HUES48 (cell line): Measurements from ENCODE around the gene CAB39L.

Source experiments
- H3K27ac ChIP-seq: one replicate; pipeline ENCODE4 v1.7.0; 2013; ENCODE audit warnings: low read depth, low read length, inconsistent platforms
- H3K27me3 ChIP-seq: 2 replicates; pipeline ENCODE4 v1.6.1; 2013; ENCODE audit warnings: mild to moderate bottlenecking, low read length; ENCODE audit not compliant: control insufficient read depth, insufficient read depth
- H3K36me3 ChIP-seq: 2 replicates; pipeline ENCODE4 v1.6.1; 2013; ENCODE audit warnings: low read length; ENCODE audit not compliant: control insufficient read depth, insufficient read depth
- H3K4me1 ChIP-seq: 2 replicates; pipeline ENCODE4 v1.6.1; 2013; ENCODE audit warnings: mild to moderate bottlenecking, low read length; ENCODE audit not compliant: control insufficient read depth, insufficient read depth
- H3K4me3 ChIP-seq: 2 replicates; pipeline ENCODE4 v1.5.1; 2013; ENCODE audit warnings: mild to moderate bottlenecking, low read depth, low read length
- H3K9ac ChIP-seq: 2 replicates; pipeline ENCODE4 v1.6.1; 2013; ENCODE audit warnings: mild to moderate bottlenecking, low read depth, low read length, moderate library complexity
- H3K9me3 ChIP-seq: 2 replicates; pipeline ENCODE4 v1.6.1; 2013; ENCODE audit warnings: low read length; ENCODE audit not compliant: control insufficient read depth, insufficient read depth

Gene CAB39L

DNA sequence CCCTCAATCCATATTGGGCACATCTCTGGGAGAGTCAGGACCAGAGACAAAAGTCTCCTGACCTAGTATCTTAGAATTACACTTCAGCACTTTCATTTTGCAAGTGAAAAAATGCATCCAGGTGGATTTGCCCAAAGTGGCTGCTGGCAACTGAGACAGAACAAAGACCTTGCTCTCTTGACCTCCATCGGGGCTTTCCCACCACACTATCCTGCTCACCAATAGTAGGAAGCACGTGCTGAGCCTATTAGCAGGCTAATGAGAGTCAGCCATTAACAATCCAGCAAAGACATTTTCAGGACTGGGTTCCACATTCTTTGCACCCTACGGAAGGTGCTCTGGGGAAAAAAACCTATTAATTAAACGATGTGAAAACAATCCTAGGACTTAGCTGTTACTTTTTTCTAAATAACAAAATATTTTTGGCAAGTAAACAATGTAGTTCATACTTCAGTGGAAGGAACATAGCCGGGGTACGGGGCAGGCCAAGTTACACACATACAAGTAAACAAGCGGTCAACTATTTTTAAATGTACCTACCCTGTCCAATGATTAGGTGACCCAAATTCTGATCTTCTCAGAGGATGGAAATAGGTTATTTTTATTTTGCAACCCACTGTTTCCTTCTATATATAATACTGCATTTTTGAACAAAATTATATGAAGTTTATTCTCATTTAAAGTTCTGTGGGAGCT lies 117.5 kb downstream of the CAB39L start:
- no peaks in the 10 kb centered on the region for H3K4me1 ChIP-seq
- no peaks in the 10 kb centered on the region for H3K36me3 ChIP-seq
- no peak overlapping the region for H3K9ac ChIP-seq
- no peaks in the 10 kb centered on the region for H3K27me3 ChIP-seq
- H3K4me3 ChIP-seq: no peak overlapping the region
- H3K27ac ChIP-seq: no peak overlapping the region
- H3K9me3 ChIP-seq: no peaks in the 10 kb centered on the region

DNA sequence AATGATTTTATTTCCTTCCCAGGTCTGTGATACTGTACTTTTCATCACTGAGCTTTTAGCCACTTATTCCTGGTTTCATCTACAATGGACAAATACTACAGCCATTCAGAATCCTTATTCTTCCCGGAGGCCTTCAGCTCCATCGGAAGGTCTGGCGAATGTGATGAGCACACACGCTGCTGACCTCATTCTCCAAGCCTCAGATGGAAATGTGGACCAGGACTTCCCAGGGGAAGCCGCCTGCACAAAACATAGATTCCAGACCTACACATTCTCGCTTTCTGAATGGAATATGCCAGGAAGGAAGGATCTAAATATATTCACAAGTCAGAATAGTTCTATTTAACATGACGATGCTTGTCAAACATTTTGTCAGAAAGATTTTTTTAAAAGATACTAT lies 120.5 kb downstream of the CAB39L start:
- H3K4me3 ChIP-seq: no peak overlapping the region
- no peak overlapping the region for H3K27ac ChIP-seq
- no peak overlapping the region for H3K9ac ChIP-seq

DNA sequence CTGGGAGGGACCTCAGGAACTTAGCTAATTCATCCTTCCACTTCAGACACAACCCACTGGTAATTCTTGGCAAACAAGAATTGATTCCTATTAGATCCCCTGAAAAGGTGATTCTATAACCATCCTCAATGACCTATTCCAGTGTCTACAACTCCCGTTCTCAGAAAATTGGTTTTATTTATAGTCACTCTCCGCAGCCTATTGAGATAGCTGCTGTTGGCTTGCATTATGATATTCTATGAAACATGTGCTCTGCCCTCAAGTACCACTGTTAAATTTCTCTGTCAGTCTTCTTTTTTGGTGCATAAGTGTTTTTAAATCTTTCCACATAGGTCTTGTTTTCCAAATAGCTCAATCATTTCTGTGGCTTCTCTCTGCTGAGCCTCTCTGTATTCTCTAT lies 121.2 kb downstream of the CAB39L start:
- Histone ChIP-seq H3K9me3 (no peaks in the 10 kb centered on the region), H3K27ac (no peak overlapping the region), H3K27me3 (no peaks in the 10 kb centered on the region), H3K9ac (no peak overlapping the region), H3K36me3 (no peaks in the 10 kb centered on the region), H3K4me3 (no peak overlapping the region), H3K4me1 (no peaks in the 10 kb centered on the region)

More for the DNA sequence above, 120.5 kb downstream of the CAB39L start:
- no peaks in the 10 kb centered on the region for H3K36me3 ChIP-seq
- no peaks in the 10 kb centered on the region for H3K4me1 ChIP-seq
- H3K9me3 ChIP-seq: no peaks in the 10 kb centered on the region
- no peaks in the 10 kb centered on the region for H3K27me3 ChIP-seq

DNA sequence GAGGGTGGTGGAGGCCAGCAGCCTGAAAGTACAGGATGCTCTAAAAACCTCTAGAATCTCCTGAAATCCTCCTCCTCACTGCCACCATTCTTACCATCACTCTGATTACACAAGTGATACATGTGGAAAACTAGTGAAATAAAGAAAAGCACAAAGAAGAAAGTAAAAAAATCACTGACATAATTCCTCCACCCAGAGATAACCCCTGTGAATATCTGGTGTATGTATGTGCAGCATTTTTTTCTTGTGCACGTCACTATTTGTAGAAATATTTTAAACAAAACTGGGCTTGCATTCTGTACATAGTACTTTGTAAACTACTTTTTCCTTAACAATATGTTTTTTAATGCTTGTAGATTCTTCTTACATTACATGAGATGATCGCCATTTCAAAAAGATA lies 122.9 kb downstream of the CAB39L start:
- Histone ChIP-seq H3K27ac (no peak overlapping the region), H3K4me3 (no peak overlapping the region), H3K27me3 (no peaks in the 10 kb centered on the region), H3K9ac (no peak overlapping the region), H3K4me1 (no peaks in the 10 kb centered on the region), H3K36me3 (no peaks in the 10 kb centered on the region), H3K9me3 (no peaks in the 10 kb centered on the region)

DNA sequence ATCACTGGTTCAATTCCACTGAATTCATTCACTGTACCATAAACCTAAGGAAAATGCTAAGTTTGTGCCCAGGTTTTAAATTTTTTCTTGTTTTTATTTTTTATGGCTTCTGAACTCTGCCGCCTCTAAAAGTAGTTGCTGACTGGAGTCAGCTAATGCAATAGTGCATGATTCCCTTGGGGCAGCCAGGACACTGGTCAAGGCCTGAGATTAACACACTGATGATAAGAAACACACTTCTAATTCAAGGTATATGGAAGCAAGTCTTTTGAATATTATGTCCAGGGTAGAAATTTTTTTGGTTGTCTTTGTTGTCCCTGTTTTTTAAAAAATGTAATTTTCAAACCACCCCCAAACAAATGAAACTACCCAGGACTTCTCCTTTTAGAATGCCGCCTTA lies 123.9 kb downstream of the CAB39L start:
- H3K27me3 ChIP-seq: no peaks in the 10 kb centered on the region
- no peak overlapping the region for H3K27ac ChIP-seq
- no peak overlapping the region for H3K4me3 ChIP-seq
- H3K9ac ChIP-seq: no peak overlapping the region
- H3K36me3 ChIP-seq: no peaks in the 10 kb centered on the region
- H3K4me1 ChIP-seq: no peaks in the 10 kb centered on the region
- H3K9me3 ChIP-seq: no peaks in the 10 kb centered on the region

DNA sequence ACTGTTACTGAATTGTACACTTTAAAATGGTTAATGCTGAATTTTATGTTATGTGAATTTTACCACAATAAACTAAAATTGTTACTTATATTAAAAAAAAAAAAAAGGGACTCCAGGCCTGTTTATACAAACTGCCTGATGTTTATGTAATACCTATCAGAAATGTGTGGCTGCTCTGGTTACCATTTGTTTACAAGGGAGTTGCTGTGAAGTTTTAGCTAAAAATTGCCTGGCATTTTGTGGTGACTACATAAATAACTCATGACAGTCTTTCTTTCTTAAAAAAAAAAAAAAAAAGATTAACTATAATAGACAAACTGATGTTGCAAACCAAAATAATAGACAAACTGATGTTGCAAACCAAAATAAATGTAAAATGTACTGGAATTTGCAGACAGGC lies 124.3 kb downstream of the CAB39L start:
- Histone ChIP-seq H3K27ac (no peak overlapping the region), H3K36me3 (no peaks in the 10 kb centered on the region), H3K9ac (no peak overlapping the region)

DNA sequence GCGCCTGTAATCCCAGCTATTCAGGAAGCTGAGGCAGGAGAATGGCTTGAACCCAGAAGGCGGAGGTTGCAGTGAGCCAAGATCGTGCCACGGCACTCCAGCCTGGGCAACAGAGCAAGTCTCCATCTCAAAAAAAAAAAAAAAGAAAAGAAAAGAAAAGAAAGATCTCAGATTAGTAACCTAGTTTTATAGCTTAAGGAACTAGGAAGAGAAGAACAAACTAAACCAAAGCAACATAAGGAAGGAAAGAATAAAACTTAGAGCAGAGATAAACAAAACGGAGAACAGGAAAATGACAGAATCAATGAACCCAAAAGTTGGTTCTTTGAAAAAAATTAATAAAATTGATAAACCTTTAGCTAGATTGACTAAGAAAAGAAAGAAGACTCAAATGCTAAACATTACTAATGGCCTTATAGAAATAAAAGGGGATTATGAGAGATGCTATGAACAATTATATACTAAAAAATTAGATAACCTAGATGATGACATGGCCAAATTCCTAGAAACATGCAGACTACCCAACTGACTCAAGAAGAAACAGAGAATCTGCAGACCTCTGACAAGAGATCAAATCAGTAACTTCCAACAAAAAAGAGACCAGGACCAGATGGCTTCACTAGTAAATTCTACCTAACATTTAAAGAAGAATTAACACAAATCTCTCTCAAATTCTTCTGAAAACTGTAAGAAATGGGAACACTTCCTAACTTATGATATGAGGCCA lies 127.9 kb downstream of the CAB39L start:
- H3K27ac ChIP-seq: no peak overlapping the region
- no peaks in the 10 kb centered on the region for H3K36me3 ChIP-seq
- H3K9me3 ChIP-seq: no peaks in the 10 kb centered on the region
- no peaks in the 10 kb centered on the region for H3K27me3 ChIP-seq
- no peak overlapping the region for H3K4me3 ChIP-seq
- H3K4me1 ChIP-seq: no peaks in the 10 kb centered on the region
- no peak overlapping the region for H3K9ac ChIP-seq

More for the DNA sequence above, 124.3 kb downstream of the CAB39L start:
- H3K27me3 ChIP-seq: no peaks in the 10 kb centered on the region
- H3K9me3 ChIP-seq: no peaks in the 10 kb centered on the region
- no peaks in the 10 kb centered on the region for H3K4me1 ChIP-seq
- H3K4me3 ChIP-seq: no peak overlapping the region

DNA sequence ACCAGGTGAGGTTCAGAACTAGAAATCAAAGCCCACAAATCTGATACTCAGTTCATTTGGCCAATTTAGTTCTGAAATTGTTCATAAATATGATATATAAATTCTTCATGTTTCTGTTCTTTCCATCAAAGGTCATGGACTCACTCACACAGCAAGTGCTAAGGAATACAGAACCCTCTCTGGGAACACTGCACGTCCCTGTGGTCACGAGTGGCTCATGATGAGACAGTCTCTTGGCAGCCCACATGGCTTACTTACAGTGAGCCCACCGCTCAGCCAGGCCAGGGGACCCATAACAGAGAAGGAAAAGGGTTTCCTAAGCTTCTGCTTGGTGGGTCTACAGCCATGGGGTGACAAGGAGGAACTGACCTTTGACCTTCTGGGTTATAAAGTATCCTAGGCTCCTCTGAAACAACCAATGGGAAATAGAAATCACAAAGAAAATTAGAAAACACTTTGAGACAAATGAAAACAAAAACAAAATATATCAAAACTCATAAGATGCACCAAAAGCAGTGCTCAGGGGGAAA lies 128.8 kb downstream of the CAB39L start:
- Histone ChIP-seq H3K27ac (no peak overlapping the region), H3K4me1 (no peaks in the 10 kb centered on the region), H3K27me3 (no peaks in the 10 kb centered on the region), H3K4me3 (no peak overlapping the region), H3K36me3 (no peaks in the 10 kb centered on the region), H3K9me3 (no peaks in the 10 kb centered on the region), H3K9ac (no peak overlapping the region)

DNA sequence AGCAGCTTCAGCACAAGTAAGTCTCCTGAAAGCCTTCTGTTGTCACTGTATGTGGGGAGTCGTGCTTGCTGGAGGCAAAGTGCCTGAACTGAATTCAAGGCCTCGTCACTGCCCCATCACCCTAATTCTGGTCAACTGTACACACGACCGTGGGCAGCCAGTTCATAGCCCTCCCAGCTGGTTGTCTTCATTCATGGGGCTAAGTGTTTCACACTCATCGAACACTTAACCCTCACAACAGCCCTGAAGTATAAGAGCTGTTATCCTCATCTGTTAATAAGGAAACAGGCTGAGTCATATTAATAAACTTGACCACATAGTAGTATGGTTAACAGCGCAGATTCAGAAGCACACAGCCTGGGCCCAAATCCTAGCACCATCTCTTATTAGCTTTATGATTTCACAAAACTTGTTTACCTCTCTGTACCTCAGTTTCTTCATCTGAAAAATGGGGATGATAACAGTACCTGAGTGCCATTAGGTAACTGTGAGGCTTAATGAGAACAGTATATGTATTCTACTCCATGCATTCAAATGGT lies 129.5 kb downstream of the CAB39L start:
- H3K4me1 ChIP-seq: no peaks in the 10 kb centered on the region
- no peaks in the 10 kb centered on the region for H3K9me3 ChIP-seq
- no peaks in the 10 kb centered on the region for H3K27me3 ChIP-seq
- H3K9ac ChIP-seq: no peak overlapping the region
- H3K4me3 ChIP-seq: no peak overlapping the region
- H3K36me3 ChIP-seq: no peaks in the 10 kb centered on the region
- H3K27ac ChIP-seq: no peak overlapping the region

DNA sequence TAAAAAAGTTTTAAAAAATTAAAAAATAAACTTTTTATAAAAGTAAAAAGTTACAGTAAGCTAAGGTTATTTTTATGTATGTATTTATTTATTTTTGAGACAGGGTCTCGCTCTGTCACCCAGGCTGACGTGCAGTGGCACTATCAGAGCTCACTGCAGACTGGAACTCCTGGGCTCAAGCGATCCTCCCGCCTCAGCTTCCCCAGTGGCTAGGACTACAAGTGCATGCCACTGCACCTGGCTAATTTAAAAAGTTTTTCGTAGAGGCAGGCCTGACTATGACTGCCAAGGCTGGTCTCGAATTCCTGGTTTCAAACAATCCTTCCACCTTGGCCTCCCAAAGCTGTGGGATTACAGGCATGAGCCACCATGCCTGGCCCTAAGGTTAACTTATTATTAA lies 132.0 kb downstream of the CAB39L start:
- H3K4me3 ChIP-seq: no peak overlapping the region
- no peaks in the 10 kb centered on the region for H3K36me3 ChIP-seq
- no peaks in the 10 kb centered on the region for H3K4me1 ChIP-seq

DNA sequence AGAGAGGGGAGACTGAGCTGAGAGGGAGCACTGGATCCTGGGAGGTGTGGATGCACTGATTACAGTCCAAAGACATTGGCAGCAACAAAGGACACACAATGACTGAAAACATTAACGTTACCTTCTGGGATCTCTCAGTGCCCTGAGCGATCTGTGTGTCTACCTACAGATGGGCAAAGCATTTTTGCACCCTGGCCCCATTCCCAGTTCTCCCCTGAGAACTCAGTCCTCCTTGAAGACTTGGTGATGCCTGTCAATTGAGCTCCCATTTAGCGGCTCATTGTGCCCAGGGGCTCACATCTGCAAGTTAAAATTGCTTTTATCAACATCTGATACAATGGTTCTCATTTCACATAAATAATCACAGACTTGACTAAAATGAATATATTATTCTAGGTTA lies 133.6 kb downstream of the CAB39L start:
- Histone ChIP-seq H3K27ac (no peak overlapping the region), H3K9ac (no peak overlapping the region), H3K9me3 (no peaks in the 10 kb centered on the region), H3K4me1 (no peaks in the 10 kb centered on the region), H3K27me3 (no peaks in the 10 kb centered on the region), H3K36me3 (no peaks in the 10 kb centered on the region), H3K4me3 (no peak overlapping the region)

More for the DNA sequence above, 132.0 kb downstream of the CAB39L start:
- Histone ChIP-seq H3K27ac (no peak overlapping the region), H3K27me3 (no peaks in the 10 kb centered on the region), H3K9ac (no peak overlapping the region), H3K9me3 (no peaks in the 10 kb centered on the region)
